ENCODE measurements around the gene LORICRIN.

DNA sequence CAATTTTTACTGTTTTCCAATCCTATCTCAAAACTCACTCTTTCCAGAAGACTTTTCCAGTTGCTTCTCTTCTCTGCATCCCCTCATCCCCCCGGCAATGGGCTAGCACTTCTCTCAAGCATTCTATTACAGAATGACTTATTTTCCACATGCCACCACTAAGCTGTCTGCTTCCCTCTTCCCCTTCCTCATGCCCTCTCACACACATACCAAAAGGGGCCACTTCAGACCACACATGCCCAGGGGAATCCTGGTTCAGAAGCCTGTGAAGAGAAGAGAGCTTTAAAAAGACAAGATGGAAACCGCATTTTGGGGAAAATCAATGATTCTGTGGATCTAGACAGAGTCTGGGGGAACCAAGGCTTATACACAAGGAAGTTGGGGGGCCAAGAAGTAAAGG, 8.4 kb upstream of the LORICRIN start:
- TF ChIP-seq, protein P1, sequence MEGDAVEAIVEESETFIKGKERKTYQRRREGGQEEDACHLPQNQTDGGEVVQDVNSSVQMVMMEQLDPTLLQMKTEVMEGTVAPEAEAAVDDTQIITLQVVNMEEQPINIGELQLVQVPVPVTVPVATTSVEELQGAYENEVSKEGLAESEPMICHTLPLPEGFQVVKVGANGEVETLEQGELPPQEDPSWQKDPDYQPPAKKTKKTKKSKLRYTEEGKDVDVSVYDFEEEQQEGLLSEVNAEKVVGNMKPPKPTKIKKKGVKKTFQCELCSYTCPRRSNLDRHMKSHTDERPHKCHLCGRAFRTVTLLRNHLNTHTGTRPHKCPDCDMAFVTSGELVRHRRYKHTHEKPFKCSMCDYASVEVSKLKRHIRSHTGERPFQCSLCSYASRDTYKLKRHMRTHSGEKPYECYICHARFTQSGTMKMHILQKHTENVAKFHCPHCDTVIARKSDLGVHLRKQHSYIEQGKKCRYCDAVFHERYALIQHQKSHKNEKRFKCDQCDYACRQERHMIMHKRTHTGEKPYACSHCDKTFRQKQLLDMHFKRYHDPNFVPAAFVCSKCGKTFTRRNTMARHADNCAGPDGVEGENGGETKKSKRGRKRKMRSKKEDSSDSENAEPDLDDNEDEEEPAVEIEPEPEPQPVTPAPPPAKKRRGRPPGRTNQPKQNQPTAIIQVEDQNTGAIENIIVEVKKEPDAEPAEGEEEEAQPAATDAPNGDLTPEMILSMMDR (conservative IDR thresholded peaks at IDR 0.05; ENCODE audit: low read depth, low read length) = no peak
- TF ChIP-seq EZH2 (IDR thresholded peaks at IDR 0.05; ENCODE audit: low read length, unreplicated experiment) (no peak), EZH2phosphoT487 (IDR thresholded peaks at IDR 0.05; ENCODE audit: borderline replicate concordance, low read length) (no peak)
